ENCODE data around the gene MSLN.

The MSLN gene

DNA sequence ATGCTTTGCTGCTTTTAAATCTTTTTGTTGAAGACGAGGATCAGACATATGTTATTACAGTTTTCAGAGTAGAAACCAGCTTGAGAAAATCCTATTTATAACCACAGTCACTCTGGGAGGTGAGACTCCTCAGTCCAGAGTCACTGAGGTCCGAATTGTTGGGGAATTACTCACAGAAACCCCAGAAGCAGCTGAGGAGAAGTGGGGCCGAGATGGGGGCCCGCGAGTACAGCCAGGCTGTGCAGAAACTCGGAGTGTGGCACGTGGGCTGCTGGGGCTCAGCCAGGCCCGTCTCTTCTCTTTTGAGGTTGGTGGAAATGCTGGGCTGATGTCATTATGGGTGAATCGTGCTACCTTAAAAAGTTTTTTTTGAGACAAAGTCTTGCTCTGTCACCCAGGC, 54.4 kb downstream of the MSLN start:
- TF ChIP-seq, protein P1, sequence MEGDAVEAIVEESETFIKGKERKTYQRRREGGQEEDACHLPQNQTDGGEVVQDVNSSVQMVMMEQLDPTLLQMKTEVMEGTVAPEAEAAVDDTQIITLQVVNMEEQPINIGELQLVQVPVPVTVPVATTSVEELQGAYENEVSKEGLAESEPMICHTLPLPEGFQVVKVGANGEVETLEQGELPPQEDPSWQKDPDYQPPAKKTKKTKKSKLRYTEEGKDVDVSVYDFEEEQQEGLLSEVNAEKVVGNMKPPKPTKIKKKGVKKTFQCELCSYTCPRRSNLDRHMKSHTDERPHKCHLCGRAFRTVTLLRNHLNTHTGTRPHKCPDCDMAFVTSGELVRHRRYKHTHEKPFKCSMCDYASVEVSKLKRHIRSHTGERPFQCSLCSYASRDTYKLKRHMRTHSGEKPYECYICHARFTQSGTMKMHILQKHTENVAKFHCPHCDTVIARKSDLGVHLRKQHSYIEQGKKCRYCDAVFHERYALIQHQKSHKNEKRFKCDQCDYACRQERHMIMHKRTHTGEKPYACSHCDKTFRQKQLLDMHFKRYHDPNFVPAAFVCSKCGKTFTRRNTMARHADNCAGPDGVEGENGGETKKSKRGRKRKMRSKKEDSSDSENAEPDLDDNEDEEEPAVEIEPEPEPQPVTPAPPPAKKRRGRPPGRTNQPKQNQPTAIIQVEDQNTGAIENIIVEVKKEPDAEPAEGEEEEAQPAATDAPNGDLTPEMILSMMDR (IDR thresholded peaks at IDR 0.05; ENCODE audit: low read depth, low read length), result no peak
- TF ChIP-seq EZH2phosphoT487 (IDR thresholded peaks at IDR 0.05; ENCODE audit: low read depth), result no peak
- no peak overlapping the region for H3K4me2 ChIP-seq (ENCODE audit: low read length)
- H3K27me3 ChIP-seq (ENCODE audit: low read depth, low read length), result no peaks in the 10 kb centered on the region
- H3K79me2 ChIP-seq (ENCODE audit: low read length), result no peaks in the 10 kb centered on the region
- no peaks in the 10 kb centered on the region for H4K20me1 ChIP-seq (ENCODE audit: insufficient read depth, low read length)
- no peak overlapping the region for H2AFZ ChIP-seq (ENCODE audit: low read depth, low read length)
- H3K36me3 ChIP-seq (replicated peaks; ENCODE audit: low read depth, low read length), result no peaks in the 10 kb centered on the region
- no peak overlapping the region for H3K9ac ChIP-seq (ENCODE audit: low read length)
- H3K27ac ChIP-seq (ENCODE audit: low read length), result no peak overlapping the region
- no peak overlapping the region for H3K4me3 ChIP-seq (ENCODE audit: low read length)
- H3K4me1 ChIP-seq (ENCODE audit: low read length), result peaks cover 11% of the 10 kb centered on the region
- H3K9me3 ChIP-seq (ENCODE audit: insufficient read depth, low read length), result no peaks in the 10 kb centered on the region

DNA sequence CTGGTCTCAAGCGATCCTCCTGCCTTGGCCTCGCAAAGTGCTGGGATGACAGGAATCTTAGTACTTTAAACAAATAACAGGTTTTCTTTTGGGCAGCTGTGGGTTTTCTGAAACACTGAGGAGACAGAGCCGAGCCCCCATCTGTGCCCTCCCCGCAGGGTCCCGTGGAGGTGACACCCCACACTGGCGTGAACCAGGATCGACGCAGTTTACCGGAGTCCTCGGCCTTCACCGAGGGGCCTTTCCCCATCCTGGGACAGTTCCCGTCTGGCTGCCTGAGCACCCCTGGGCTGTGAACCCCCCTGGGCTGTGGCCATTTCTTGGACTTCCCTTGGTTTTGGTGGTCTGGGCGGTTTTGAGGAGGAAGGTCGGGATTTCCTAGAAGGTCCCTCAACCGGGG, 55.3 kb downstream of the MSLN start:
- no peak overlapping the region for H3K4me3 ChIP-seq (ENCODE audit: low read length)
- no peak overlapping the region for H3K27ac ChIP-seq (ENCODE audit: low read length)
- H3K9me3 ChIP-seq (ENCODE audit: insufficient read depth, low read length), result no peaks in the 10 kb centered on the region
- no peaks in the 10 kb centered on the region for H4K20me1 ChIP-seq (ENCODE audit: insufficient read depth, low read length)
- H3K27me3 ChIP-seq (ENCODE audit: low read depth, low read length), result no peaks in the 10 kb centered on the region
- TF ChIP-seq EZH2phosphoT487 (IDR thresholded peaks at IDR 0.05; ENCODE audit: low read depth), result no peak
- TF ChIP-seq, protein P1 (IDR thresholded peaks at IDR 0.05; ENCODE audit: low read depth, low read length), result no peak
- H3K79me2 ChIP-seq (ENCODE audit: low read length), result no peaks in the 10 kb centered on the region
- no peak overlapping the region for H2AFZ ChIP-seq (ENCODE audit: low read depth, low read length)
- H3K36me3 ChIP-seq (replicated peaks; ENCODE audit: low read depth, low read length), result no peaks in the 10 kb centered on the region
- H3K4me2 ChIP-seq (ENCODE audit: low read length), result no peak overlapping the region
- peaks cover 11% of the 10 kb centered on the region for H3K4me1 ChIP-seq (ENCODE audit: low read length)
- H3K9ac ChIP-seq (ENCODE audit: low read length), result no peak overlapping the region

DNA sequence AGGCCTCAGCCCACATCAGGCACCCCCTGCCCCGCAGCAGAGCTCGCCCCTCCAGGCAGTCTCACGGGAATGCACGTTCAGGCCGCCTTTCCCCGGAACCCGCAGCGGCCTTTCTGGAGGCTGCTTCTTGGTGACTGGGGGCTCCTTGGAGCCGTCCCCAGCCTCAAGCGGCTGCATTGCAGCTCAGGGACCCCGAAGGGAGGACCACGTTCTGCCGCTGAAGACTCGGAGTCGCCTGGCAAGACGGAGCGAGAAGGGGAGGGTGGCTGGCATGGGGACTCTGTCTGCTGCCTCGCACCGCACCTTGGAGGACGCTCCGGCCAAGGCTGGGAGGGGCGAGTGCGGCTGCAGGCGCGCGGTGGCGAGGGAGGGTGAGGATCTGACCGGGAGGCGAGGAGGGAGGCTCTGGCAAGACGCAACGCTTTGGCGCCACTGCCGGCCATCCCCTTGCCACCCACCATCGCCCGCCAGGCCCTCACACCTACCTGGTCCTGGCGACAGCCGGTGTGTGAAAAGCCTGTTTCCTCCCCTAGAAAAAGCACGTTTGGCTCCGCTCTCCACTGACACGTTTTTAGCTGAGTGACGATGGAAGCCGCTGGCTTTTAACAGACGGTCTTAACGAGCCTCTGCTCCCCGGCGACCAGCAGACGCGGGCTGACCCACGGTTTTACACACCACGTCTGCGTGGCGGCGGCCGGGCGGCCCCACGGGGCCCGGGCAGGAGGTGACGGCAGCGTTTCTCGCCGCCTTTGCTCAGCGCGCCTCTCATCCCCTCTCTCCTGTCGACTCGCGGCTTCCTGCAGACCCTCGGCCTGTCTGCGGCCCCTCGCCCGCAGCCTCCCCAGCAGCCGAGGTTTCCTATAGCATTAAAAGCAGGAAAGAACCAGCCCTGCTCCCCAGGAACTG, 56.7 kb downstream of the MSLN start:
- H3K27me3 ChIP-seq (ENCODE audit: low read depth, low read length), result no peaks in the 10 kb centered on the region
- no peaks in the 10 kb centered on the region for H3K36me3 ChIP-seq (replicated peaks; ENCODE audit: low read depth, low read length)
- TF ChIP-seq, protein P1 (IDR thresholded peaks at IDR 0.05; ENCODE audit: low read depth, low read length), result no peak
- TF ChIP-seq EZH2phosphoT487 (IDR thresholded peaks at IDR 0.05; ENCODE audit: low read depth), result no peak
- H3K4me2 ChIP-seq (ENCODE audit: low read length), result no peak overlapping the region
- H2AFZ ChIP-seq (ENCODE audit: low read depth, low read length), result no peak overlapping the region
- no peaks in the 10 kb centered on the region for H4K20me1 ChIP-seq (ENCODE audit: insufficient read depth, low read length)
- no peaks in the 10 kb centered on the region for H3K9me3 ChIP-seq (ENCODE audit: insufficient read depth, low read length)
- no peak overlapping the region for H3K9ac ChIP-seq (ENCODE audit: low read length)
- H3K27ac ChIP-seq (ENCODE audit: low read length), result no peak overlapping the region
- H3K4me3 ChIP-seq (ENCODE audit: low read length), result no peak overlapping the region
- H3K79me2 ChIP-seq (ENCODE audit: low read length), result no peaks in the 10 kb centered on the region
- H3K4me1 ChIP-seq (ENCODE audit: low read length), result peaks cover 4% of the 10 kb centered on the region; the same call in 1 of the 2 replicates

GRCh38 chr16:818132-818531, 57.6 kb downstream of the MSLN start:
- TF ChIP-seq, protein P1 (IDR thresholded peaks at IDR 0.05; ENCODE audit: low read depth, low read length), result no peak
- TF ChIP-seq EZH2phosphoT487 (IDR thresholded peaks at IDR 0.05; ENCODE audit: low read depth), result no peak
- Histone ChIP-seq H3K27ac (ENCODE audit: low read length) (no peak overlapping the region), H3K27me3 (ENCODE audit: low read depth, low read length) (no peaks in the 10 kb centered on the region)

More at GRCh38 chr16:818132-818531, 57.6 kb downstream of the MSLN start:
- H3K79me2 ChIP-seq (ENCODE audit: low read length), result no peaks in the 10 kb centered on the region
- no peak overlapping the region for H3K4me3 ChIP-seq (ENCODE audit: low read length)
- no peak overlapping the region for H3K9ac ChIP-seq (ENCODE audit: low read length)
- H2AFZ ChIP-seq (ENCODE audit: low read depth, low read length), result no peak overlapping the region
- no peaks in the 10 kb centered on the region for H3K9me3 ChIP-seq (ENCODE audit: insufficient read depth, low read length)
- H3K4me2 ChIP-seq (ENCODE audit: low read length), result no peak overlapping the region
- H3K36me3 ChIP-seq (replicated peaks; ENCODE audit: low read depth, low read length), result no peaks in the 10 kb centered on the region
- H3K4me1 ChIP-seq (ENCODE audit: low read length), result peaks cover 4% of the 10 kb centered on the region; the same call in 1 of the 2 replicates
- H4K20me1 ChIP-seq (ENCODE audit: insufficient read depth, low read length), result no peaks in the 10 kb centered on the region

Data from OCI-LY3 (cell line).